Measurements from ENCODE around the gene LFNG. TPM values are rescaled to one million over a fixed set of nuclear protein-coding genes. Genes with fewer than 3 reads are reported as not detected.

LFNG gene, protein sequence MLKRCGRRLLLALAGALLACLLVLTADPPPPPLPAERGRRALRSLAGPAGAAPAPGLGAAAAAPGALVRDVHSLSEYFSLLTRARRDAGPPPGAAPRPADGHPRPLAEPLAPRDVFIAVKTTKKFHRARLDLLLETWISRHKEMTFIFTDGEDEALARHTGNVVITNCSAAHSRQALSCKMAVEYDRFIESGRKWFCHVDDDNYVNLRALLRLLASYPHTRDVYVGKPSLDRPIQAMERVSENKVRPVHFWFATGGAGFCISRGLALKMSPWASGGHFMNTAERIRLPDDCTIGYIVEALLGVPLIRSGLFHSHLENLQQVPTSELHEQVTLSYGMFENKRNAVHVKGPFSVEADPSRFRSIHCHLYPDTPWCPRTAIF
- 10 to 100 TPM; 31.7 to 95.0 (median 71.7) TPM for total RNA-seq
- long read RNA-seq, donor 1, transcript LFNG-201 (8 exons, 2,377 nt) = major isoform, 19 of 26 reads
- long read RNA-seq, donor 1, partial matches to known transcripts = 3 of 26 reads
- long read RNA-seq, donor 1, other reads (novel, unspliced or antisense) = 4 of 26 reads
- long read RNA-seq, donor 2 = 0 reads

DNA sequence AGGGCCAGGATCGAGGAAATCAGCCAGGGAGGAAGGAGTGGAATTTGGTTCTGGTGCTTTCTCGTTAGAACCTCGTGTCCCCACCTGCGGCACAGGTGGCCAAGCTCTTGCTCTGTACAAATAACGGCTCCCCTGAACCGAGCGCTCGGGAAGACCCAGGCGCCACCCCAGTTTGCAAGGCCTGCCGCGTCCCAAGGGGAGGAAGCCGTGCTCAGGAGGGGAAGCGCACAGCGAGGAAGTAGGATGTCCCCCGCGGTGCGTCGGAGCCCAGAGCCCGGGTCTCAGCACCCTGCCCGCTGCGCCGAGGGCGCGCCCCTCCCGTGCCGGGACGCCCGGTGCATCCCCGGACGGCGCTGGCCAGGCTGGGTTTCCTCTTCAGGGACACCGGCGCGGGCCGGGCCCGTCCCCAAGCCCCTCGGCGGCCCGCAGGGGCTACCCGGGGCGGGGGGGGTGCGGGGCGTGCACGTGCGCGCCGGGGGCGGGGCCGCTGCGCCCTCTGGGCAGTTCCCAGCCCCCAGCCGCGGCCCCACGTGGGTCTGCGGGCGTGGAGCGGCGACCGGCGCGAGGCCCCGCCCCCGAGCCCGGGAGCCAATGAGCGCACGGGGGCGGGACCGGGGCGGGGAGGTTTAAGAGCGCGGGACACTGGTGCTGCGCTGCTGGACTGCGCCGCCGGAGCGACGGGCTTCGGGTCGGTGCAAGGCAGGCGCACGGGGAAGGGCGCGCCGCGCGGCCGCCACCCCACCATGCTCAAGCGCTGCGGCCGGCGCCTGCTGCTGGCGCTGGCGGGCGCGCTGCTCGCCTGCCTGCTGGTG is at the start of gene LFNG:
Gene LFNG, plus strand, starts transcription at position 656 of the 812 bp plus-strand sequence. Its CDS starts 88 bp downstream, at position 744.
- Histone ChIP-seq H3K36me3 (ENCODE audit: low read depth) (no peaks in the 10 kb centered on the region), H3K4me3 (peak within 1 kb of the TSS; percentile 38), H3K9me3 (no peaks in the 10 kb centered on the region), H3K4me1 (ENCODE audit: low read depth) (peaks cover 38% of the 10 kb centered on the region)
- TF ChIP-seq, protein P1, sequence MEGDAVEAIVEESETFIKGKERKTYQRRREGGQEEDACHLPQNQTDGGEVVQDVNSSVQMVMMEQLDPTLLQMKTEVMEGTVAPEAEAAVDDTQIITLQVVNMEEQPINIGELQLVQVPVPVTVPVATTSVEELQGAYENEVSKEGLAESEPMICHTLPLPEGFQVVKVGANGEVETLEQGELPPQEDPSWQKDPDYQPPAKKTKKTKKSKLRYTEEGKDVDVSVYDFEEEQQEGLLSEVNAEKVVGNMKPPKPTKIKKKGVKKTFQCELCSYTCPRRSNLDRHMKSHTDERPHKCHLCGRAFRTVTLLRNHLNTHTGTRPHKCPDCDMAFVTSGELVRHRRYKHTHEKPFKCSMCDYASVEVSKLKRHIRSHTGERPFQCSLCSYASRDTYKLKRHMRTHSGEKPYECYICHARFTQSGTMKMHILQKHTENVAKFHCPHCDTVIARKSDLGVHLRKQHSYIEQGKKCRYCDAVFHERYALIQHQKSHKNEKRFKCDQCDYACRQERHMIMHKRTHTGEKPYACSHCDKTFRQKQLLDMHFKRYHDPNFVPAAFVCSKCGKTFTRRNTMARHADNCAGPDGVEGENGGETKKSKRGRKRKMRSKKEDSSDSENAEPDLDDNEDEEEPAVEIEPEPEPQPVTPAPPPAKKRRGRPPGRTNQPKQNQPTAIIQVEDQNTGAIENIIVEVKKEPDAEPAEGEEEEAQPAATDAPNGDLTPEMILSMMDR (IDR thresholded peaks at IDR 0.05) = no peak
- ATAC-seq (peak; percentile 58), DNase-seq (peak; percentile 92 to 95 (median 93))
- intact Hi-C loops (cut with DNase I, micrococcal nuclease) = no loop called here

DNA sequence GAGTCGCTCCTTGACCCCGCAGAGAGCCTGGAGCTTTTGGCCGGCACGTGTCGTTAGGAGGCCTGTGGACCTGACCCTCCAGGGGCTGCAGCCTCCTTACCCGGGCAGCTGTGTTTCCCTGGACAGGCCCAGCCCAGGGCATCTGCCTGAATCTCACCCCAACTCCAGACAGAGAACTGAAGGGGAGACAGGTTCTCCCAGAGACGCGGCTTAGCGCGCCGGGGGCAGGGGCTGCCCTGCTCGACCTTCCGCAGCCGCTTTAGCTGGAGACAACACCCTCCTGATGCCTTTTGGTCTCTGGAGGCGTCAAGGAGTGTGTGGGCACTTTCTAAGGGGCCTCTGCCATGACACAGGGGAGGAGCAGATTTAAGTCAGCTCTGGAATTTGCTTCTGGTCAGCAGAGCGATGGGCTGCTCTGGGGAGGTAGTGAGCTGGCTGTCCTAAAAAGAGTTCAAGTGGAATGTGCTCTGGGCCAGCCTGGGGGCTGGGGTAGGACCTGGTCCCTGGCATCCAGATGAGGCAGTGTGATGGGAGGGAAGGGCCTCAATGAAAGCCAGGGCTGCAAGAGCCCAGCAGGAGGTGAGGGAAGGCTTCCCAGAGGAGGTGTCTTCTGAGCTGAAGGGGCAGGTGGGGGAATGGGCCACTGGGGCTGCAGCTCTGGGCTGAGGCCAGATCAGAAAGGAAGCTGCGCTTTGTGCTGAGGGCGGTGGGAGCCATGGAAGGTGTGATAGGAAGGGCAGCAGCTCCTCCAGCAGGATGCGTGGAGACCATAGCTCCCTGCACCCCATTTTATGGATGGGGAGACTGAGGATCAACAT is 49.2 kb upstream of the LFNG start:
- H3K9me3 ChIP-seq = no peaks in the 10 kb centered on the region
- H3K4me3 ChIP-seq = no peak overlapping the region
- no peak for DNase-seq
- H3K4me1 ChIP-seq (ENCODE audit: low read depth) = no peaks in the 10 kb centered on the region
- no peaks in the 10 kb centered on the region for H3K36me3 ChIP-seq (ENCODE audit: low read depth)
- ATAC-seq = no peak
- TF ChIP-seq, protein P1 (IDR thresholded peaks at IDR 0.05) = no peak
- intact Hi-C loops (cut with DNase I, micrococcal nuclease) = loop anchor here in 1 of 2 donors (10.0 kb wide), 1 partner anchor 214 kb away; the partner anchor contains the start of gene AMZ1

DNA sequence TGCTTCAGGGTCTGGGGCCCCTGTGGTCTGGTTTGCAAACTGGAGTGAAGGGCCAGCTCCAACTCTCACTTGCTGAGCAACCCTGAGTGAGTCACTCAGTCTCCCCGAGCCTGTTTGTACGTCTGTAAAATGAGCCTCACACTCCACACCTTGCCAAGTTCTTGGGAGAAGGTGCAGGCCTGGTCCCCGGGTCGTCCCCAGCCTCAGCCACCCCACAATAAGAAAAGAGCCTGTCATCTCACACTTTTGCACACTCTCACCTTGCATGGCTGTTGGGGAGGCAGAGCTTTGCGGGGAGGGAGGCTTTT is 48.6 kb upstream of the LFNG start:
- intact Hi-C loops (cut with DNase I, micrococcal nuclease) = loop anchor here in 1 of 2 donors (10.0 kb wide), 1 partner anchor 214 kb away; the partner anchor contains the start of gene AMZ1

DNA sequence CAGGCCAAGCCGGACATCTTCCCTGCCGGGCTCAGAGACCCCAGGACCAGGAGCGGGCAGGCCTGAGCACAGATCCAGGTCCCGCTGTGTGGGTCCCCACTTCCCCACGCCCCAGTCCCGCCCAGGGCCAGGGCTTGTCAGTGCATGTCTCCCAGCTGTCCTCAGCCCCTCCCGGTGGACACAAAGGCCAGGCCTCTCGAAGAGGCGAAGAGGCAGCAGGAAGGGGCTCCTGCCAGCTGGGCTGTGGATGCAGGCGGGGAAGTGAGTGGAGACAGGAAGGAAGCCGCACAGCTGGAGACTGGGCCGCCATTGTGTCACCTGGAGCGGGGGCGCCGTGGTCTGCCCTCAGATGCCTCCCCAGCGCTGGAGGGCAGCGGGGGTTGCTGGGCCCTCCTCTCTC is 48.2 kb upstream of the LFNG start:
- Histone ChIP-seq H3K4me1 (ENCODE audit: low read depth) (no peaks in the 10 kb centered on the region), H3K9me3 (no peaks in the 10 kb centered on the region), H3K36me3 (ENCODE audit: low read depth) (no peaks in the 10 kb centered on the region), H3K4me3 (no peak overlapping the region)
- intact Hi-C loops (cut with DNase I, micrococcal nuclease) = loop anchor here in 1 of 2 donors (10.0 kb wide), 1 partner anchor 213 kb away; the partner anchor contains the start of gene AMZ1
- DNase-seq (no peak), ATAC-seq (no peak)
- TF ChIP-seq, protein P1 (IDR thresholded peaks at IDR 0.05) = no peak

More for the DNA sequence above, 48.6 kb upstream of the LFNG start:
- TF ChIP-seq, protein P1 (IDR thresholded peaks at IDR 0.05) = no peak
- no peaks in the 10 kb centered on the region for H3K9me3 ChIP-seq
- H3K36me3 ChIP-seq (ENCODE audit: low read depth) = no peaks in the 10 kb centered on the region
- H3K4me1 ChIP-seq (ENCODE audit: low read depth) = no peaks in the 10 kb centered on the region
- ATAC-seq (no peak), DNase-seq (no peak)
- H3K4me3 ChIP-seq = no peak overlapping the region

DNA sequence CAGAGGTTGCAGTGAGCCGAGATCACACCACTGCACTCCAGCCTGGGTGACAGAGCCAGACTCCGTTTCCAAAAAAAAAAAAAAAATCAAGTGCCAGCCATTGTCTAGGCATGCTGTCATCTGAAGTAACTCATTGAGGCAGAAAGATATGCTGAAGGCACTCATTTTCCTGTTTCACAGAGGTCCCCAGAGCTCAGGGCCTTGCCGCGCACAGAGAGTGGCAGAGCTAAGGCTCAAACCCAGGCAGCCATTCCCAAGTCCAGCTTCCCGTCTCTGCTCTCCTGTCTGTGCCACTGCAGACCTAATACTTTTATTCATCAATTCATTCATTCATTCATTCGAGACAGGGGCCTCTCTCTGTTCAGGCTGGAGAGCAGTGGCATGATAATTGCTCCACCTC is 46.8 kb upstream of the LFNG start:
- H3K4me1 ChIP-seq (ENCODE audit: low read depth) = peaks cover 3% of the 10 kb centered on the region
- DNase-seq (no peak), ATAC-seq (no peak)
- H3K36me3 ChIP-seq (ENCODE audit: low read depth) = no peaks in the 10 kb centered on the region
- intact Hi-C loops (cut with DNase I, micrococcal nuclease) = loop anchor here in 1 of 2 donors (10.0 kb wide), 1 partner anchor 212 kb away; the partner anchor contains the start of gene AMZ1
- no peaks in the 10 kb centered on the region for H3K9me3 ChIP-seq
- no peak overlapping the region for H3K4me3 ChIP-seq
- TF ChIP-seq, protein P1 (IDR thresholded peaks at IDR 0.05) = no peak

Data from mucosa of descending colon (tissue), 3 donors.